ENCODE measurements around the gene CBX1.

- no peak for TF ChIP-seq BRCA1 (IDR thresholded peaks at IDR 0.05; ENCODE audit: low read depth, low read length)
- TF ChIP-seq, protein P1, sequence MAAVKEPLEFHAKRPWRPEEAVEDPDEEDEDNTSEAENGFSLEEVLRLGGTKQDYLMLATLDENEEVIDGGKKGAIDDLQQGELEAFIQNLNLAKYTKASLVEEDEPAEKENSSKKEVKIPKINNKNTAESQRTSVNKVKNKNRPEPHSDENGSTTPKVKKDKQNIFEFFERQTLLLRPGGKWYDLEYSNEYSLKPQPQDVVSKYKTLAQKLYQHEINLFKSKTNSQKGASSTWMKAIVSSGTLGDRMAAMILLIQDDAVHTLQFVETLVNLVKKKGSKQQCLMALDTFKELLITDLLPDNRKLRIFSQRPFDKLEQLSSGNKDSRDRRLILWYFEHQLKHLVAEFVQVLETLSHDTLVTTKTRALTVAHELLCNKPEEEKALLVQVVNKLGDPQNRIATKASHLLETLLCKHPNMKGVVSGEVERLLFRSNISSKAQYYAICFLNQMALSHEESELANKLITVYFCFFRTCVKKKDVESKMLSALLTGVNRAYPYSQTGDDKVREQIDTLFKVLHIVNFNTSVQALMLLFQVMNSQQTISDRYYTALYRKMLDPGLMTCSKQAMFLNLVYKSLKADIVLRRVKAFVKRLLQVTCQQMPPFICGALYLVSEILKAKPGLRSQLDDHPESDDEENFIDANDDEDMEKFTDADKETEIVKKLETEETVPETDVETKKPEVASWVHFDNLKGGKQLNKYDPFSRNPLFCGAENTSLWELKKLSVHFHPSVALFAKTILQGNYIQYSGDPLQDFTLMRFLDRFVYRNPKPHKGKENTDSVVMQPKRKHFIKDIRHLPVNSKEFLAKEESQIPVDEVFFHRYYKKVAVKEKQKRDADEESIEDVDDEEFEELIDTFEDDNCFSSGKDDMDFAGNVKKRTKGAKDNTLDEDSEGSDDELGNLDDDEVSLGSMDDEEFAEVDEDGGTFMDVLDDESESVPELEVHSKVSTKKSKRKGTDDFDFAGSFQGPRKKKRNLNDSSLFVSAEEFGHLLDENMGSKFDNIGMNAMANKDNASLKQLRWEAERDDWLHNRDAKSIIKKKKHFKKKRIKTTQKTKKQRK (IDR thresholded peaks at IDR 0.05; ENCODE audit: low read depth, low read length), result no peak
- TF ChIP-seq, protein P2, sequence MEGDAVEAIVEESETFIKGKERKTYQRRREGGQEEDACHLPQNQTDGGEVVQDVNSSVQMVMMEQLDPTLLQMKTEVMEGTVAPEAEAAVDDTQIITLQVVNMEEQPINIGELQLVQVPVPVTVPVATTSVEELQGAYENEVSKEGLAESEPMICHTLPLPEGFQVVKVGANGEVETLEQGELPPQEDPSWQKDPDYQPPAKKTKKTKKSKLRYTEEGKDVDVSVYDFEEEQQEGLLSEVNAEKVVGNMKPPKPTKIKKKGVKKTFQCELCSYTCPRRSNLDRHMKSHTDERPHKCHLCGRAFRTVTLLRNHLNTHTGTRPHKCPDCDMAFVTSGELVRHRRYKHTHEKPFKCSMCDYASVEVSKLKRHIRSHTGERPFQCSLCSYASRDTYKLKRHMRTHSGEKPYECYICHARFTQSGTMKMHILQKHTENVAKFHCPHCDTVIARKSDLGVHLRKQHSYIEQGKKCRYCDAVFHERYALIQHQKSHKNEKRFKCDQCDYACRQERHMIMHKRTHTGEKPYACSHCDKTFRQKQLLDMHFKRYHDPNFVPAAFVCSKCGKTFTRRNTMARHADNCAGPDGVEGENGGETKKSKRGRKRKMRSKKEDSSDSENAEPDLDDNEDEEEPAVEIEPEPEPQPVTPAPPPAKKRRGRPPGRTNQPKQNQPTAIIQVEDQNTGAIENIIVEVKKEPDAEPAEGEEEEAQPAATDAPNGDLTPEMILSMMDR (IDR thresholded peaks at IDR 0.05 in 2 of 3, conservative IDR thresholded peaks at IDR 0.05 in 1 of 3; ENCODE audit: control insufficient read depth in 2 of 3, extremely low read depth in 1 of 3, insufficient read depth in 1 of 3, low read depth in 3 of 3, low read length in 3 of 3), result no peak
These were observed 1.1 kb downstream of the CBX1 start for GRCh38 chr17:48100160-48100559.
